HTR-8/SVneo (cell line): Measurements from ENCODE around the gene RECK.
A peak's percentile ranks its signal among the peaks of the same experiment; 100 is the strongest.
"Not testable (repeated sequence)": the region's sequence is repeated elsewhere in the genome, so short reads cannot be mapped to it uniquely, and the experiment has no call there.

Source experiments
- DNase-seq: peaks from one replicate; pipeline ENCODE4 v3.0.0; 2011; ENCODE audit warnings: low spot score, mixed read lengths; ENCODE audit not compliant: insufficient read length
- FAIRE-seq: peaks from 2 replicates; lab custom pipeline; 2011; peaks lifted over from hg19 to GRCh38; lab: Jason Lieb, UNC

Gene RECK

GRCh38 chr9:36036780-36037548 is at the start of gene RECK:
Gene RECK (plus strand): TSS chr9:36036913. CDS start chr9:36036999, 86 bp downstream.
- peak; percentile 67 for DNase-seq
- FAIRE-seq = no peak

GRCh38 chr9:35990155-35990554 is 46.6 kb upstream of the RECK start:
- FAIRE-seq (no peak), DNase-seq (no peak)

- DNase-seq, FAIRE-seq: not testable (repeated sequence)
Measured at GRCh38 chr9:35993136-35993535, 43.6 kb upstream of the RECK start.

- no peak for DNase-seq
- no peak for FAIRE-seq
Measured at GRCh38 chr9:35993976-35994720, 42.6 kb upstream of the RECK start.

- DNase-seq (no peak), FAIRE-seq (no peak)
Measured at GRCh38 chr9:35994959-35995358, 41.8 kb upstream of the RECK start.

GRCh38 chr9:35996358-35996970 is 40.2 kb upstream of the RECK start:
- no peak for FAIRE-seq
- DNase-seq = no peak

- not testable (repeated sequence) for FAIRE-seq, DNase-seq
Measured at GRCh38 chr9:35997016-35997415, 39.7 kb upstream of the RECK start.

- no peak for DNase-seq
Measured at GRCh38 chr9:35998333-35998732, 38.4 kb upstream of the RECK start.

GRCh38 chr9:36005891-36006290 is 30.8 kb upstream of the RECK start:
- FAIRE-seq = no peak

More at GRCh38 chr9:35998333-35998732, 38.4 kb upstream of the RECK start:
- FAIRE-seq = no peak

GRCh38 chr9:36006549-36007315 is 30.0 kb upstream of the RECK start:
- FAIRE-seq (no peak), DNase-seq (no peak)

More at GRCh38 chr9:36005891-36006290, 30.8 kb upstream of the RECK start:
- no peak for DNase-seq

- FAIRE-seq (no peak), DNase-seq (no peak)
Measured at GRCh38 chr9:36007316-36007708, 29.4 kb upstream of the RECK start.

- no peak for DNase-seq
- FAIRE-seq = no peak
Measured at GRCh38 chr9:36007852-36008251, 28.9 kb upstream of the RECK start.

GRCh38 chr9:36008774-36009300 is 27.9 kb upstream of the RECK start:
- peak; percentile 63 for DNase-seq
- no peak for FAIRE-seq

- FAIRE-seq = no peak
Measured at GRCh38 chr9:36011379-36011778, 25.3 kb upstream of the RECK start.

GRCh38 chr9:36017278-36017677 is 19.4 kb upstream of the RECK start:
- DNase-seq (no peak), FAIRE-seq (no peak)

More at GRCh38 chr9:36011379-36011778, 25.3 kb upstream of the RECK start:
- no peak for DNase-seq

GRCh38 chr9:36018129-36018528 is 18.6 kb upstream of the RECK start:
- DNase-seq (no peak), FAIRE-seq (no peak)

- DNase-seq (no peak), FAIRE-seq (no peak)
Measured at GRCh38 chr9:36018891-36019720, 17.6 kb upstream of the RECK start.

- FAIRE-seq (no peak), DNase-seq (no peak)
Measured at GRCh38 chr9:36021968-36022367, 14.7 kb upstream of the RECK start.
